GM18873 (cell line): ENCODE results near the gene ATF6.
"Not testable (repeated sequence)": the region's sequence is repeated elsewhere in the genome, so short reads cannot be mapped to it uniquely, and the experiment has no call there.

ENCODE experiments used
- ATAC-seq: cut with Tn5 transposase; IDR thresholded peaks from one replicate; pipeline ENCODE4 v1.9.1; 2021; ENCODE audit warnings: mild to moderate bottlenecking, moderate library complexity, moderate number of reproducible peaks; ENCODE audit not compliant: unreplicated experiment, low FRiP score

The ATF6 gene

GRCh38 chr1:161824618-161825017 is 58.5 kb downstream of the ATF6 start:
- ATAC-seq: no peak

- no peak for ATAC-seq
Measured at GRCh38 chr1:161825831-161826230, 59.7 kb downstream of the ATF6 start.

- no peak for ATAC-seq
Measured at GRCh38 chr1:161826478-161826877, 60.4 kb downstream of the ATF6 start.

GRCh38 chr1:161827786-161828185 is 61.7 kb downstream of the ATF6 start:
- ATAC-seq: no peak

GRCh38 chr1:161832299-161832907 is 66.3 kb downstream of the ATF6 start:
- not testable (repeated sequence) for ATAC-seq

GRCh38 chr1:161834967-161835550 is 68.9 kb downstream of the ATF6 start:
- no peak for ATAC-seq

- no peak for ATAC-seq
Measured at GRCh38 chr1:161836018-161836417, 69.9 kb downstream of the ATF6 start.

GRCh38 chr1:161838362-161838761 is 72.2 kb downstream of the ATF6 start:
- no peak for ATAC-seq

- no peak for ATAC-seq
Measured at GRCh38 chr1:161838885-161839284, 72.8 kb downstream of the ATF6 start.

GRCh38 chr1:161839591-161839990 is 73.5 kb downstream of the ATF6 start:
- no peak for ATAC-seq

GRCh38 chr1:161840363-161840762 is 74.2 kb downstream of the ATF6 start:
- no peak for ATAC-seq

GRCh38 chr1:161843156-161843555 is 77.0 kb downstream of the ATF6 start:
- no peak for ATAC-seq

GRCh38 chr1:161844696-161845095 is 78.6 kb downstream of the ATF6 start:
- no peak for ATAC-seq

GRCh38 chr1:161848676-161849075 is 82.6 kb downstream of the ATF6 start:
- ATAC-seq: no peak

GRCh38 chr1:161849518-161849917 is 83.4 kb downstream of the ATF6 start:
- ATAC-seq: no peak

GRCh38 chr1:161855260-161855659 is 89.1 kb downstream of the ATF6 start:
- ATAC-seq: no peak

- ATAC-seq: no peak
Measured at GRCh38 chr1:161858271-161858670, 92.2 kb downstream of the ATF6 start.

GRCh38 chr1:161863549-161863948 is 97.4 kb downstream of the ATF6 start:
- no peak for ATAC-seq

GRCh38 chr1:161864577-161864976 is 98.5 kb downstream of the ATF6 start:
- no peak for ATAC-seq

GRCh38 chr1:161866241-161866640 is 100.1 kb downstream of the ATF6 start:
- ATAC-seq: no peak

GRCh38 chr1:161868832-161869231 is 102.7 kb downstream of the ATF6 start:
- no peak for ATAC-seq

- ATAC-seq: no peak
Measured at GRCh38 chr1:161869291-161869690, 103.2 kb downstream of the ATF6 start.

GRCh38 chr1:161872506-161872905 is 106.4 kb downstream of the ATF6 start:
- no peak for ATAC-seq
